Upper lobe of left lung (tissue), 4 donors: ENCODE data around the gene OTULIN.

Experiments
- CTCF ChIP-seq, 6 experiments: fragments of 450-650 bp in 4 of 6; fragments of 200-600 bp in 2 of 6; sonication (generic) in 2 of 6; IDR thresholded peaks; one replicate each; pipeline ENCODE4 v1.5.1; 2016 to 2019; ENCODE audit warnings: antibody characterized with exemption in 6 of 6
- POLR2A ChIP-seq, 4 donors: fragments of 450-650 bp; IDR thresholded peaks; one replicate each; pipeline ENCODE4 v1.5.1; 2016 to 2017; ENCODE audit warnings: antibody characterized with exemption in 4 of 4, mild to moderate bottlenecking in 2 of 4
- POLR2AphosphoS5 ChIP-seq, 2 donors: sonication (generic); formaldehyde crosslinking; IDR thresholded peaks; one replicate each; pipeline ENCODE4 v1.5.1; 2017; ENCODE audit warnings: antibody characterized with exemption in 2 of 2

GRCh38 chr5:14710313-14710994 is 45.9 kb downstream of the OTULIN start:
- TF ChIP-seq CTCF (IDR thresholded peaks at IDR 0.05) (no peak), POLR2A (IDR thresholded peaks at IDR 0.05) (no peak), POLR2AphosphoS5 (IDR thresholded peaks at IDR 0.05) (no peak)
